Measurements from ENCODE around the gene GPR101.

The GPR101 gene

GRCh38 chrX:137033774-137034507 is at the start of gene GPR101:
Gene GPR101 (minus strand): TSS chrX:137033995. CDS start chrX:137031674, 2,321 bp downstream.
- no peak for DNase-seq

GRCh38 chrX:137081239-137081638 is 47.4 kb upstream of the GPR101 start:
- no peak for DNase-seq

GRCh38 chrX:137072396-137072795 is 38.6 kb upstream of the GPR101 start:
- DNase-seq, result no peak

- DNase-seq, result no peak
These were observed 37.8 kb upstream of the GPR101 start for GRCh38 chrX:137071596-137071995.

- no peak for DNase-seq
These were observed 33.4 kb upstream of the GPR101 start for GRCh38 chrX:137067147-137067546.

- peak; percentile 69 for DNase-seq
These were observed 29.3 kb upstream of the GPR101 start for GRCh38 chrX:137062915-137063617.

GRCh38 chrX:137058339-137059127 is 24.7 kb upstream of the GPR101 start:
- no peak for DNase-seq

GRCh38 chrX:137052643-137053235 is 18.9 kb upstream of the GPR101 start:
- no peak for DNase-seq

- DNase-seq, result peak; percentile 14
These were observed 18.3 kb upstream of the GPR101 start for GRCh38 chrX:137051978-137052642.

GRCh38 chrX:137044893-137045292 is 11.1 kb upstream of the GPR101 start:
- DNase-seq, result no peak

- no peak for DNase-seq
These were observed 9.9 kb upstream of the GPR101 start for GRCh38 chrX:137043736-137044135.

- no peak for DNase-seq
These were observed 7.5 kb upstream of the GPR101 start for GRCh38 chrX:137041329-137041728.

- DNase-seq, result no peak
These were observed 6.5 kb upstream of the GPR101 start for GRCh38 chrX:137040113-137040794.

GRCh38 chrX:137034508-137034872 is 695 bp upstream of the GPR101 start:
- no peak for DNase-seq

- DNase-seq, result no peak
These were observed 688 bp downstream of the GPR101 start for GRCh38 chrX:137032841-137033773.

GRCh38 chrX:137032341-137032694 is 1.5 kb downstream of the GPR101 start:
- no peak for DNase-seq

- no peak for DNase-seq
These were observed 2.1 kb downstream of the GPR101 start for GRCh38 chrX:137031517-137032340.

- DNase-seq, result no peak
These were observed 2.8 kb downstream of the GPR101 start for GRCh38 chrX:137031039-137031438.

- no peak for DNase-seq
These were observed 5.1 kb downstream of the GPR101 start for GRCh38 chrX:137028699-137029098.

GRCh38 chrX:137025930-137026329 is 7.9 kb downstream of the GPR101 start:
- DNase-seq, result no peak
